ENCODE results near the gene VPS13A. TPM values are rescaled to one million over a fixed set of nuclear protein-coding genes. Genes with fewer than 3 reads are reported as not detected.
"Not testable (repeated sequence)": the region's sequence is repeated elsewhere in the genome, so short reads cannot be mapped to it uniquely, and the experiment has no call there.

The VPS13A gene
- total RNA-seq, 1 donor from 2014 or later: 46.0 TPM

GRCh38 chr9:77392328-77392727 is 215.0 kb downstream of the VPS13A start:
- TF ChIP-seq, protein P1, sequence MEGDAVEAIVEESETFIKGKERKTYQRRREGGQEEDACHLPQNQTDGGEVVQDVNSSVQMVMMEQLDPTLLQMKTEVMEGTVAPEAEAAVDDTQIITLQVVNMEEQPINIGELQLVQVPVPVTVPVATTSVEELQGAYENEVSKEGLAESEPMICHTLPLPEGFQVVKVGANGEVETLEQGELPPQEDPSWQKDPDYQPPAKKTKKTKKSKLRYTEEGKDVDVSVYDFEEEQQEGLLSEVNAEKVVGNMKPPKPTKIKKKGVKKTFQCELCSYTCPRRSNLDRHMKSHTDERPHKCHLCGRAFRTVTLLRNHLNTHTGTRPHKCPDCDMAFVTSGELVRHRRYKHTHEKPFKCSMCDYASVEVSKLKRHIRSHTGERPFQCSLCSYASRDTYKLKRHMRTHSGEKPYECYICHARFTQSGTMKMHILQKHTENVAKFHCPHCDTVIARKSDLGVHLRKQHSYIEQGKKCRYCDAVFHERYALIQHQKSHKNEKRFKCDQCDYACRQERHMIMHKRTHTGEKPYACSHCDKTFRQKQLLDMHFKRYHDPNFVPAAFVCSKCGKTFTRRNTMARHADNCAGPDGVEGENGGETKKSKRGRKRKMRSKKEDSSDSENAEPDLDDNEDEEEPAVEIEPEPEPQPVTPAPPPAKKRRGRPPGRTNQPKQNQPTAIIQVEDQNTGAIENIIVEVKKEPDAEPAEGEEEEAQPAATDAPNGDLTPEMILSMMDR (IDR thresholded peaks at IDR 0.05; ENCODE audit: unreplicated experiment): no peak
- Mint-ChIP-seq H3K27me3 (ENCODE audit: unreplicated experiment) (peaks cover 2% of the 10 kb centered on the region), H3K4me1 (ENCODE audit: unreplicated experiment) (no peaks in the 10 kb centered on the region), H3K4me3 (ENCODE audit: unreplicated experiment) (no peak overlapping the region), H3K9me3 (ENCODE audit: unreplicated experiment) (no peaks in the 10 kb centered on the region), H3K36me3 (ENCODE audit: low read depth, unreplicated experiment) (no peaks in the 10 kb centered on the region), H3K27ac (ENCODE audit: unreplicated experiment) (no peak overlapping the region)
- no peak for DNase-seq (ENCODE audit: low spot score)

GRCh38 chr9:77398581-77398980 is 221.2 kb downstream of the VPS13A start:
- not testable (repeated sequence) for H3K9me3 Mint-ChIP-seq (ENCODE audit: unreplicated experiment); H3K4me1 Mint-ChIP-seq (ENCODE audit: unreplicated experiment); DNase-seq (ENCODE audit: low spot score); H3K27ac Mint-ChIP-seq (ENCODE audit: unreplicated experiment); H3K36me3 Mint-ChIP-seq (ENCODE audit: low read depth, unreplicated experiment); H3K27me3 Mint-ChIP-seq (ENCODE audit: unreplicated experiment); H3K4me3 Mint-ChIP-seq (ENCODE audit: unreplicated experiment)

- peaks cover 4% of the 10 kb centered on the region for H3K36me3 Mint-ChIP-seq (ENCODE audit: low read depth, unreplicated experiment)
- no peaks in the 10 kb centered on the region for H3K9me3 Mint-ChIP-seq (ENCODE audit: unreplicated experiment)
- no peaks in the 10 kb centered on the region for H3K27me3 Mint-ChIP-seq (ENCODE audit: unreplicated experiment)
- H3K4me3 Mint-ChIP-seq (ENCODE audit: unreplicated experiment): no peak overlapping the region
- no peaks in the 10 kb centered on the region for H3K4me1 Mint-ChIP-seq (ENCODE audit: unreplicated experiment)
- no peak overlapping the region for H3K27ac Mint-ChIP-seq (ENCODE audit: unreplicated experiment)
- DNase-seq (ENCODE audit: low spot score): no peak
- TF ChIP-seq, protein P1 (IDR thresholded peaks at IDR 0.05; ENCODE audit: unreplicated experiment): no peak
Observed at GRCh38 chr9:77399964-77400363, 222.6 kb downstream of the VPS13A start.

DNA sequence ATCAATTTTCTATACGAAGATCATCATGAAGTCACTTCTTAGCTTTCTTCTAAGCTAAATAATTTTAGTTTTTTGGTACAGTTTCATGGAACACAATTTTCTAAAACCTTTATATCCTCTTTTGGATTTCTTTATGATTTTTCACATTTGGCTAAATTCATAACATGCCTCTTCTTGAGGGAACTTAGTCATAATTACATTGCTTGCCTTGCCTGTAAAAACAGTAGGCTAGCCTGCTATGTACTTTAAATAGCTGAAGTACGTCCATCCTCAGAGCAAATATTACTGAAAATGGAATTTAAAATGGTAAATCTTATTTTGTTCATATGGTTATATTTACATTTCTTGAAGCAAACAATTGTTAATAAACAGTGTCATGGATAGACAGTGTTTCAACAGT is 225.0 kb downstream of the VPS13A start:
- Mint-ChIP-seq H3K36me3 (ENCODE audit: low read depth, unreplicated experiment) (peaks cover 22% of the 10 kb centered on the region), H3K4me3 (ENCODE audit: unreplicated experiment) (no peak overlapping the region), H3K9me3 (ENCODE audit: unreplicated experiment) (no peaks in the 10 kb centered on the region), H3K27me3 (ENCODE audit: unreplicated experiment) (no peaks in the 10 kb centered on the region), H3K4me1 (ENCODE audit: unreplicated experiment) (no peaks in the 10 kb centered on the region), H3K27ac (ENCODE audit: unreplicated experiment) (no peak overlapping the region)
- TF ChIP-seq, protein P1 (IDR thresholded peaks at IDR 0.05; ENCODE audit: unreplicated experiment): no peak
- no peak for DNase-seq (ENCODE audit: low spot score)

- H3K36me3 Mint-ChIP-seq (ENCODE audit: low read depth, unreplicated experiment): peaks cover 31% of the 10 kb centered on the region
- DNase-seq (ENCODE audit: low spot score): no peak
- H3K27me3 Mint-ChIP-seq (ENCODE audit: unreplicated experiment): peaks cover under 1% of the 10 kb centered on the region
- no peak overlapping the region for H3K27ac Mint-ChIP-seq (ENCODE audit: unreplicated experiment)
- H3K9me3 Mint-ChIP-seq (ENCODE audit: unreplicated experiment): peaks cover 4% of the 10 kb centered on the region
- no peaks in the 10 kb centered on the region for H3K4me1 Mint-ChIP-seq (ENCODE audit: unreplicated experiment)
- no peak overlapping the region for H3K4me3 Mint-ChIP-seq (ENCODE audit: unreplicated experiment)
- TF ChIP-seq, protein P1 (IDR thresholded peaks at IDR 0.05; ENCODE audit: unreplicated experiment): no peak
Observed at GRCh38 chr9:77403239-77403638, 225.9 kb downstream of the VPS13A start.

- peaks cover 54% of the 10 kb centered on the region for H3K36me3 Mint-ChIP-seq (ENCODE audit: low read depth, unreplicated experiment)
- H3K9me3 Mint-ChIP-seq (ENCODE audit: unreplicated experiment): peaks cover 12% of the 10 kb centered on the region
- DNase-seq (ENCODE audit: low spot score); H3K4me1 Mint-ChIP-seq (ENCODE audit: unreplicated experiment); H3K27ac Mint-ChIP-seq (ENCODE audit: unreplicated experiment); H3K27me3 Mint-ChIP-seq (ENCODE audit: unreplicated experiment): not testable (repeated sequence)
- H3K4me3 Mint-ChIP-seq (ENCODE audit: unreplicated experiment): peak overlapping the region; percentile 89
Observed at GRCh38 chr9:77408521-77408920, 231.2 kb downstream of the VPS13A start.
